Stomach (tissue), 9 donors: ENCODE measurements around the gene DISC1. TPM values are rescaled to one million over a fixed set of nuclear protein-coding genes. Genes with fewer than 3 reads are reported as not detected.

Experiments used
- DNase-seq, 2 donors: peaks; one replicate each; pipeline versions ENCODE4 v3.0.0 to v3.0.0-alpha.2; 2013 to 2019
- H3K27ac ChIP-seq, 5 donors: fragments of 200-600 bp in 4 of 5; sonication (generic) in 4 of 5; one replicate each; pipeline ENCODE4 v1.5.1; 2013 to 2019; ENCODE audit warnings: mild to moderate bottlenecking in 1 of 5, moderate library complexity in 1 of 5
- H3K27me3 ChIP-seq, 3 donors: fragments of 200-600 bp; sonication (generic); one replicate each; pipeline ENCODE4 v1.5.1; 2017 to 2019; ENCODE audit warnings: mixed run types in 1 of 3
- H3K36me3 ChIP-seq, 4 donors: fragments of 200-600 bp; sonication (generic); 1 replicate in 3 of 4; 2 replicates in 1 of 4; pipeline ENCODE4 v1.5.1; 2016 to 2019
- H3K4me1 ChIP-seq, 4 donors: fragments of 200-600 bp; sonication (generic); one replicate each; pipeline ENCODE4 v1.5.1; 2016 to 2019
- H3K4me3 ChIP-seq, 4 donors: fragments of 200-600 bp; sonication (generic) in 3 of 4; one replicate each; pipeline ENCODE4 v1.5.1; 2016 to 2019; ENCODE audit warnings: mild to moderate bottlenecking in 1 of 4
- H3K9me3 ChIP-seq, 4 donors: fragments of 200-600 bp; sonication (generic); one replicate each; pipeline ENCODE4 v1.5.1; 2016 to 2019
- EP300 ChIP-seq: sonication (generic); formaldehyde crosslinking; IDR thresholded peaks from one replicate; pipeline ENCODE4 v1.6.1; 2017; ENCODE audit warnings: antibody characterized with exemption
- POLR2A ChIP-seq, 4 donors: fragments of 450-650 bp; IDR thresholded peaks; one replicate each; pipeline ENCODE4 v1.6.1; 2016; ENCODE audit warnings: antibody characterized with exemption in 4 of 4, control low read depth in 2 of 4, mild to moderate bottlenecking in 1 of 4, moderate library complexity in 1 of 4
- POLR2AphosphoS5 ChIP-seq, 3 donors: sonication (generic); formaldehyde crosslinking; IDR thresholded peaks; one replicate each; pipeline ENCODE4 v1.6.1; 2016; ENCODE audit warnings: antibody characterized with exemption in 3 of 3
- WGBS, 5 donors: extraction: QIAGEN DNeasy Blood & Tissue Kit in 3 of 5; methylation state at CpG; one replicate each; pipeline versions ENCODE4 v1.1.5 to v1.1.7; 2013 to 2018; 5-methylcytosine and 5-hydroxymethylcytosine counted together
- intact Hi-C: fragments of 100-400 bp; cut with DNase I; formaldehyde crosslinking; loops from one replicate; pipeline ENCODE4 v1.15.1; 2023; ENCODE audit warnings: low total_unique reads
- polyA plus RNA-seq, 3 donors: library from polyadenylated mRNA; stranded (reverse); fragments of 200-250 nt; gene quantifications; one replicate each; pipeline ENCODE4 v1.2.3, GENCODE V29; 2013
- total RNA-seq, 5 donors: library from RNA; depleted of rRNA; stranded (reverse); fragments of >200 nt; gene quantifications; one replicate each; pipeline versions ENCODE4 v1.1.0 to v1.2.3, GENCODE V29; 2014 to 2016
- TF ChIP-seq, protein P1 (sequence below), 7 experiments: fragments of 450-650 bp in 4 of 7; fragments of 200-600 bp in 3 of 7; sonication (generic) in 3 of 7; IDR thresholded peaks; one replicate each; pipeline ENCODE4 v1.5.1; 2016 to 2019; ENCODE audit warnings: antibody characterized with exemption in 7 of 7, control low read depth in 2 of 7, mild to moderate bottlenecking in 1 of 7
- donor health status: healthy with polysubstance abuse.
- donor health status: Bipolar disorder and iron deficiency.
- donor health status: healthy.

DISC1 gene
- total and polyA plus RNA-seq, 8 donors = 0.43 to 29.8 (median 1.6) TPM

DNA sequence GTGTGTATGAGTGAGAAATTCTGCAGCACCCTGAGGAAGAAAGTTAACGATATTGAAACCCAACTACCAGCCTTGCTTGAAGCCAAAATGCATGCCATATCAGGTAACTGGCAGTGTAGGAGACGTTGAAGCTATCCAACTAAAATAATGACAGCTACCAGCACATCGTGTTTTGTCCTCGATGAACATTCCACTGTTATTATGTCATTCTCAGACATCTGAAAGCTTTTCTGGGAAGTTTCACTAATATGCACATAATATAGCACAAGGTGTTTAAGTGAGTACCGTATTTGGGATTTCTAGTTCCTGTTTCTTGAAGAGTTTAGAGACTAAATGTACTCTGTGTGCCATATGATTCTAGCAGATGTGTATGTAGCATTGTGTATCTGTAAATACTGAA lies 173.5 kb downstream of the DISC1 start:
- H3K4me3 ChIP-seq = no peak overlapping the region
- no peak overlapping the region for H3K27ac ChIP-seq
- no peaks in the 10 kb centered on the region for H3K36me3 ChIP-seq
- 86 to 92% (median 91%) methylated on average over 5 of the region's 5 CpGs for WGBS, 5 donors
- no peak for DNase-seq
- no peak for TF ChIP-seq POLR2AphosphoS5 (IDR thresholded peaks at IDR 0.05)
- TF ChIP-seq POLR2A (IDR thresholded peaks at IDR 0.05) = no peak
- no peak for TF ChIP-seq EP300
- TF ChIP-seq, protein P1, sequence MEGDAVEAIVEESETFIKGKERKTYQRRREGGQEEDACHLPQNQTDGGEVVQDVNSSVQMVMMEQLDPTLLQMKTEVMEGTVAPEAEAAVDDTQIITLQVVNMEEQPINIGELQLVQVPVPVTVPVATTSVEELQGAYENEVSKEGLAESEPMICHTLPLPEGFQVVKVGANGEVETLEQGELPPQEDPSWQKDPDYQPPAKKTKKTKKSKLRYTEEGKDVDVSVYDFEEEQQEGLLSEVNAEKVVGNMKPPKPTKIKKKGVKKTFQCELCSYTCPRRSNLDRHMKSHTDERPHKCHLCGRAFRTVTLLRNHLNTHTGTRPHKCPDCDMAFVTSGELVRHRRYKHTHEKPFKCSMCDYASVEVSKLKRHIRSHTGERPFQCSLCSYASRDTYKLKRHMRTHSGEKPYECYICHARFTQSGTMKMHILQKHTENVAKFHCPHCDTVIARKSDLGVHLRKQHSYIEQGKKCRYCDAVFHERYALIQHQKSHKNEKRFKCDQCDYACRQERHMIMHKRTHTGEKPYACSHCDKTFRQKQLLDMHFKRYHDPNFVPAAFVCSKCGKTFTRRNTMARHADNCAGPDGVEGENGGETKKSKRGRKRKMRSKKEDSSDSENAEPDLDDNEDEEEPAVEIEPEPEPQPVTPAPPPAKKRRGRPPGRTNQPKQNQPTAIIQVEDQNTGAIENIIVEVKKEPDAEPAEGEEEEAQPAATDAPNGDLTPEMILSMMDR (IDR thresholded peaks at IDR 0.05) = no peak
- intact Hi-C loops = no loop called here
- H3K27me3 ChIP-seq = no peaks in the 10 kb centered on the region
- no peaks in the 10 kb centered on the region for H3K4me1 ChIP-seq
- H3K9me3 ChIP-seq = no peaks in the 10 kb centered on the region

DNA sequence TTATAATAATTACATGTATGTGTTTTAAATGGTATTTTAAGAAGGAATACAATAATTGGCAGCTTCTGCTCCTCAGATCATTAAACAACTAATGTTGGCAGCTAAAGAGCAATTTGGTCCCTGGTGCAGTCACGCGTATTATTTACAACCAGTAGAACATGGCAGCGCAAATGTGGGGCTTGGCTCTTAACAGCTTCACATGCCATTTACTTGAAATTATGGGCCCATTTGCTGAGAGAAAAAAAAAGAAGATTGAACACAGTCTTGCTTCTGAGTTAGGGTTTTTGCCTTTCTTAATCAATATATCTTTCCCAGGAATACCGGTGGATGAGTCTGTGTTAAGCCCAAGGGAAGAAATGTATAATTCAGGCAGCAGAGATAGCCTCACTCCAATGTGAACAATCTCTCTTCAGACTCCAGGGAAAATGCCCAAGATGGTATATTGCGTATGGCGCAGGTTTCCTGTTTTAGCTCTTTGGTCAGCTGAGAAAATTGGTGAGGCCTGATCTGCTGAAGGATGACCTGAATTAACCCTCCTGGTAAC lies 174.5 kb downstream of the DISC1 start:
- 96 to 100% (median 98%) methylated on average over 6 of the region's 6 CpGs for WGBS, 5 donors
- TF ChIP-seq EP300 (no peak), POLR2AphosphoS5 (IDR thresholded peaks at IDR 0.05) (no peak), POLR2A (IDR thresholded peaks at IDR 0.05) (no peak)
- TF ChIP-seq, protein P1 (IDR thresholded peaks at IDR 0.05) = no peak

DNA sequence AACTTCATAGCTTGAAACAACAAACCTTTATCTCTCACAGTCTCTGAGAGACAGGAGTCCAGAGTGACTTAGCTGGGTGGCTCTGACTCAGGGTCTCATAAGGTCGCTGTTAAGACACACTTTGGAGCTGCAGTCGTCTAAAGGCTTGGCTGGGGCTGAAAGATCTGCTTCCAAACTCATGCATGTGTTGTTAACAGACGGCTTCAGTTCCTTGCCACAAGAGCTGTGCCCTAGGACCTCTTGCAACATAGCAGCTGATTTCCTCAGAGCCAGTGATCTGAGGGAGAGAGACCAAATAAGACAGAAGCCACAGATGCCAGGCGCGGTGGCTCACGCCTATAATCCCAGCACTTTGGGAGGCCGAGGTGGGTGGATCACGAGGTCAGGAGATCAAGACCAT lies 176.8 kb downstream of the DISC1 start:
- Histone ChIP-seq H3K4me1 (no peaks in the 10 kb centered on the region), H3K27me3 (no peaks in the 10 kb centered on the region), H3K27ac (no peak overlapping the region), H3K9me3 (no peaks in the 10 kb centered on the region), H3K36me3 (no peaks in the 10 kb centered on the region), H3K4me3 (no peak overlapping the region)
- WGBS, 5 donors = 54 to 85% (median 80%) methylated on average over 6 to 8 of the region's 8 CpGs
- TF ChIP-seq POLR2AphosphoS5 (IDR thresholded peaks at IDR 0.05) (no peak), EP300 (no peak), POLR2A (IDR thresholded peaks at IDR 0.05) (no peak)
- TF ChIP-seq, protein P1 (IDR thresholded peaks at IDR 0.05) = no peak
- no peak for DNase-seq
- intact Hi-C loops = no loop called here

More for the DNA sequence above, 174.5 kb downstream of the DISC1 start:
- intact Hi-C loops = no loop called here
- DNase-seq = no peak
- H3K9me3 ChIP-seq = no peaks in the 10 kb centered on the region
- no peak overlapping the region for H3K4me3 ChIP-seq
- H3K27ac ChIP-seq = no peak overlapping the region
- H3K36me3 ChIP-seq = no peaks in the 10 kb centered on the region
- no peaks in the 10 kb centered on the region for H3K27me3 ChIP-seq
- no peaks in the 10 kb centered on the region for H3K4me1 ChIP-seq

DNA sequence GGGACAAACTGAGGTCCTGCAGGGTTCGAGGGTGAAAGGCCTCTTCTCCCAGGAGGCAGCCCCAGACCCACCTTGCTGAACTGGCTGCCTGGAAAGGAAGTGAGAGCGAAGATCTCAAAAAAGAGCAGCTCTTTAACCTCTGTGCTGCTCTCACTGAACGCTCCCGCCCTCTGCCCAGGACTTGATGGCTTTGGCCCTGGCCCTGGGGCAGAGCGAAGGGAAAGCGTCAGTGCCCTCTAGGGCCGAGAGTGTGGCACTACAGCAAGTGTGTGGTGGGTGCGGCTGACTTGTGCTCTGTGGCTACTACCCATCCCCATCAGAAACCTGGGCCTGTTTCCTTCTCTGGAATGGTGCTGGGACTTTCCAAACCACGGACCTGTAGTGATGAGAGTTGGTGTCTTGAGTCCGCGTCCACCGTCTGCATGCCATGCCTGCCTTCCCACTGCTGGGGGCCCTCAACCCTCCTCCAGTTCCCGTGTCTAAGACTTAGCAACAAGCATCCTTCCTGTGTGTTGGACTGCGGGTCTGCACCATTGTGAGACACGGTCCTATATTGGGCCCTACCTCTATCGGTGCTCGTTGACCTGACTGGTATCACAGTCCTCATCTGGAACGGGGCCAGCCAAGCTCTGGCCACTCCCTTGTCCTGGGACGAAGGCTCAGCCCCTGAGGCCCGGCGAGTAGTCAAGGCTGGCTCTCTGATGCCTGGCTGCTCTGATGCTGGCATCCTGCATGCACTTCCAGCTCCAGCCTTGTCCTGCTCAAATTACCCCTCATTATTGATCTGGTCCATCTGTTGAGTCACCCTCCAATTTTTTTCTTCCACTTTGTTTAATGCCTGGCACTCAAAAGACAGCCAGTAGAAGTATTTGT lies 180.3 kb downstream of the DISC1 start:
- Histone ChIP-seq H3K4me1 (no peaks in the 10 kb centered on the region), H3K9me3 (no peaks in the 10 kb centered on the region), H3K27ac (no peak overlapping the region), H3K36me3 (no peaks in the 10 kb centered on the region), H3K27me3 (no peaks in the 10 kb centered on the region), H3K4me3 (no peak overlapping the region)
- intact Hi-C loops = no loop called here
- 69 to 80% (median 72%) methylated on average over 12 to 21 of the region's 21 CpGs for WGBS, 5 donors
- TF ChIP-seq POLR2A (IDR thresholded peaks at IDR 0.05) = no peak
- TF ChIP-seq, protein P1 (IDR thresholded peaks at IDR 0.05) = peak in 3 of 7 experiments; percentile 12 to 16 (median 13)
- TF ChIP-seq EP300 = no peak
- no peak for TF ChIP-seq POLR2AphosphoS5 (IDR thresholded peaks at IDR 0.05)
- peak; percentile 33 to 64 for DNase-seq
